ENCODE data around the gene KCTD6. TPM values are rescaled to one million over a fixed set of nuclear protein-coding genes. Genes with fewer than 3 reads are reported as not detected.

KCTD6 gene
- total RNA-seq, 2 experiments from 2014 or later = 9.7 to 10.0 TPM

DNA sequence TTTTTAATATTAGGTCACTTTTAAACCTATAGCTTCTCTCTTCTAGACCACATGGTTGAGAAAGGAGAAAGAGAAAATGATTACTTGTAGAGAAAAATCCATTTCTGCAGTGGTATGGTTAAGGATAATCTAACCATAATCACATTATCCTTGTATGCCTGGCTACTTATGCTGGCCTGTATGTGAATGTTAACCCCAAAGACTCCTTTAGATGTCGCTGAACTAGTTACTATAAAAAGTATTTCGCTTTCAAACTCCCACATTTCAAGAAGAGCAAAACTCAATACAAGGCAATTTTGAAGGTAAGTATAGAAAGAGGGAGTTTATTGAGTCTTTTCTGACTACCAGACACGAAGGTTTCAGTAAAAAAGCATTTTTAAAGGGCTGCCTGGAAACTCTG is 2.2 kb downstream of the KCTD6 start:
- Mint-ChIP-seq H3K36me3 (peaks cover 3% of the 10 kb centered on the region), H3K4me1 (peaks cover 17% of the 10 kb centered on the region), H3K4me3 (no peak overlapping the region), H3K27ac (no peak overlapping the region), H3K9me3 (no peaks in the 10 kb centered on the region), H3K27me3 (peaks cover 26% of the 10 kb centered on the region)
- no peak for ATAC-seq (ENCODE audit: low read depth)
- POLR2A ChIA-PET = no interaction called here
- no peak for DNase-seq

DNA sequence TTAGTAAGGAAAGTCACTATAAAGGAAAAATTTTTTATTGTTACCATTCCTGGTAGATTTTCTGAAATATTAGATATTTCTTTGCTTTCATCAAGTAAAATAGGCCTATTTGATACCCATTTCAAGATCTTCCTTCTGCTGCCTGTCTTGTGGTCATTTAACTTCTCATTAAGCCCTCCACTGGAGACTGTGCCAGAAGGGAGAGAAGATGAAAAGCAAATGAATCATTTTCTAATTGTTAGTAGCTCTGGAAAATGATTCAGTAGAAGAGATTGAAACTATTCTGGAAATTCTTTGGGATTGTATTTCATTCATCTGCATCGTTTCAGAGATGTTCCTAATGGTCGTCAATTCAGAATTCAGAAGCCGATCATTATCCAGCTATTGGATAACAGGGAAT is 3.2 kb downstream of the KCTD6 start:
- DNase-seq = no peak
- POLR2A ChIA-PET = no interaction called here
- Mint-ChIP-seq H3K9me3 (no peaks in the 10 kb centered on the region), H3K36me3 (peaks cover 7% of the 10 kb centered on the region), H3K4me3 (no peak overlapping the region), H3K27me3 (peaks cover 18% of the 10 kb centered on the region), H3K27ac (no peak overlapping the region), H3K4me1 (peaks cover 17% of the 10 kb centered on the region)
- no peak for ATAC-seq (ENCODE audit: low read depth)

- no peak overlapping the region for H3K4me3 Mint-ChIP-seq
- POLR2A ChIA-PET = no interaction called here
- no peaks in the 10 kb centered on the region for H3K9me3 Mint-ChIP-seq
- no peak for DNase-seq
- H3K4me1 Mint-ChIP-seq = peaks cover 16% of the 10 kb centered on the region
- H3K27me3 Mint-ChIP-seq = peaks cover 11% of the 10 kb centered on the region
- ATAC-seq (ENCODE audit: low read depth) = no peak
- peaks cover 9% of the 10 kb centered on the region for H3K36me3 Mint-ChIP-seq
- H3K27ac Mint-ChIP-seq = no peak overlapping the region
These were observed 4.4 kb downstream of the KCTD6 start for GRCh38 chr3:58496206-58496857.

- no peak for DNase-seq
- Mint-ChIP-seq H3K36me3 (peaks cover 10% of the 10 kb centered on the region), H3K9me3 (no peaks in the 10 kb centered on the region), H3K4me3 (no peak overlapping the region), H3K27ac (no peak overlapping the region), H3K4me1 (peaks cover 14% of the 10 kb centered on the region), H3K27me3 (peaks cover 9% of the 10 kb centered on the region)
- POLR2A ChIA-PET = no interaction called here
- ATAC-seq (ENCODE audit: low read depth) = no peak
These were observed 5.2 kb downstream of the KCTD6 start for GRCh38 chr3:58497097-58497496.

GRCh38 chr3:58502872-58503271 is 11.0 kb downstream of the KCTD6 start:
- Mint-ChIP-seq H3K27me3 (no peaks in the 10 kb centered on the region), H3K4me3 (no peak overlapping the region), H3K36me3 (peaks cover 10% of the 10 kb centered on the region), H3K27ac (no peak overlapping the region), H3K4me1 (no peaks in the 10 kb centered on the region), H3K9me3 (no peaks in the 10 kb centered on the region)
- DNase-seq (no peak), ATAC-seq (ENCODE audit: low read depth) (no peak)
- POLR2A ChIA-PET = no interaction called here

DNA sequence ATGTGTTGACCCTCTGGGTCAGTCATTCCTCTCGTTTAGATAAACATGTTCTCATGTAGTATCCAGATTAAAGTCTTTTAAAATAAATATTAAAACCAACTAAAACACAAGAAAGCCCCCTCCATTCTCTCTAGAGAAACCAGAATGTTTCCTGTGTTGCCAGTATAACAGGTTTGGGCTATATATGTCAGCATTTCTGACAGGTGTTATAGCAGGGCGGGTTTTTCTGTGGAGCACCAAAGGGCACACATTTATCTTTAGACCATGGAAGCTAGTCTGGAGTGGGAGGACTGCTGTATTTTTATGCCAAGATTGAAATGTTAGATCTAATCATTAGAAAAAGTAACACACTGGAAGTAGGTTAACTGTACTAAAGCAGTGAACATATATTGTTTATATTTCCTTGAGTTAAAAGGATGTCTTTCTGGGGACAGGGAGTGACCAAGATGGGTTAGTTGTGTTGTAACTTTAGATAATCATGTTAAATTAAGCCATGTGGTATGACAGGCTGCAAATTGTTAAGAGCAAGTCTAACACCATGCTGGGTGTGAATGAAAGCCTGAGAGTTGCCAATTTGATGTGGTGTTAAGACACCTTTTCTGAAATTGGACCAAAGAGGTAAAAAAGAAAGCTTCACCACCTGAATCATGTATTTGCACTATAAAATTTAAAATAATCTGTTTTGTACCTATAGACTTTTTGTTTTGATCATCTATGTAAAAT is 15.6 kb downstream of the KCTD6 start:
- no peaks in the 10 kb centered on the region for H3K27me3 Mint-ChIP-seq
- H3K27ac Mint-ChIP-seq = no peak overlapping the region
- no peaks in the 10 kb centered on the region for H3K9me3 Mint-ChIP-seq
- no peak for ATAC-seq (ENCODE audit: low read depth)
- no peak for DNase-seq
- POLR2A ChIA-PET = no interaction called here
- peaks cover 2% of the 10 kb centered on the region for H3K4me1 Mint-ChIP-seq
- H3K36me3 Mint-ChIP-seq = no peaks in the 10 kb centered on the region
- no peak overlapping the region for H3K4me3 Mint-ChIP-seq

GRCh38 chr3:58508437-58508836 is 16.5 kb downstream of the KCTD6 start:
- Mint-ChIP-seq H3K4me3 (no peak overlapping the region), H3K4me1 (peaks cover 2% of the 10 kb centered on the region), H3K9me3 (no peaks in the 10 kb centered on the region), H3K27ac (no peak overlapping the region), H3K36me3 (no peaks in the 10 kb centered on the region), H3K27me3 (no peaks in the 10 kb centered on the region)
- DNase-seq = no peak
- no peak for ATAC-seq (ENCODE audit: low read depth)
- POLR2A ChIA-PET = no interaction called here

- peaks cover 5% of the 10 kb centered on the region for H3K27me3 Mint-ChIP-seq
- no peaks in the 10 kb centered on the region for H3K36me3 Mint-ChIP-seq
- ATAC-seq (ENCODE audit: low read depth) = no peak
- no peak overlapping the region for H3K4me3 Mint-ChIP-seq
- POLR2A ChIA-PET = no interaction called here
- no peak for DNase-seq
- no peaks in the 10 kb centered on the region for H3K9me3 Mint-ChIP-seq
- H3K27ac Mint-ChIP-seq = no peak overlapping the region
- H3K4me1 Mint-ChIP-seq = no peaks in the 10 kb centered on the region
These were observed 22.5 kb downstream of the KCTD6 start for GRCh38 chr3:58514405-58514804.

DNA sequence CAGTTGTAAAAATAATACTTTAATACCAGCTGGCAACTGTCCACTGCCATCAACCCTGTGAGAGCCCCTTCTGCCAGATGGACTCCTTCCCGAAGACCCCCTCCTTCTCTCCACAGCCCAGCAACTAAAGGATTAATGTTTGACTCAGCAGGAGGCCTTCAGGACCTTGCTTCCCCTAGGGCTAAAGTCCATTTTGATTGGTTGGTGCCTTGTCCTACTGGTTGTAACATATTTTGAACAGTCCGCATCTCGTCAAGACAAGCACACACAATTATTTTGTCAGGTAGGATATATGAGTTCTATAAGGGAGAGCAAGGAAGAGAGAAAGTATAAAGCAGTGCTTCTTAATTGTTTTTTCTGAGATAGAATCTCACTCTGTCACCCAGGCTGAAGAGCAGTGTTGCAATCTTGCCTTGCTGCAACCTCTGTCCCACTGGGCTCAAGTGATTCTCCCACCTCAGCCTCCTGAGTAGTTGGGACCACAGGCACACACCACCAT is 26.4 kb downstream of the KCTD6 start:
- POLR2A ChIA-PET = no interaction called here
- ATAC-seq (ENCODE audit: low read depth) (no peak), DNase-seq (no peak)
- Mint-ChIP-seq H3K4me3 (no peak overlapping the region), H3K27me3 (peaks cover 5% of the 10 kb centered on the region), H3K36me3 (no peaks in the 10 kb centered on the region), H3K9me3 (no peaks in the 10 kb centered on the region), H3K27ac (no peak overlapping the region), H3K4me1 (no peaks in the 10 kb centered on the region)

GRCh38 chr3:58519668-58520402 is 27.9 kb downstream of the KCTD6 start:
- H3K9me3 Mint-ChIP-seq = no peaks in the 10 kb centered on the region
- no peaks in the 10 kb centered on the region for H3K36me3 Mint-ChIP-seq
- no peak for DNase-seq
- peaks cover 5% of the 10 kb centered on the region for H3K27me3 Mint-ChIP-seq
- no peak overlapping the region for H3K4me3 Mint-ChIP-seq
- ATAC-seq (ENCODE audit: low read depth) = no peak
- no peaks in the 10 kb centered on the region for H3K4me1 Mint-ChIP-seq
- H3K27ac Mint-ChIP-seq = no peak overlapping the region
- POLR2A ChIA-PET = no interaction called here

- H3K9me3 Mint-ChIP-seq = no peaks in the 10 kb centered on the region
- POLR2A ChIA-PET = no interaction called here
- H3K36me3 Mint-ChIP-seq = no peaks in the 10 kb centered on the region
- no peak overlapping the region for H3K27ac Mint-ChIP-seq
- no peak for ATAC-seq (ENCODE audit: low read depth)
- H3K27me3 Mint-ChIP-seq = peaks cover 2% of the 10 kb centered on the region
- no peak for DNase-seq
- no peaks in the 10 kb centered on the region for H3K4me1 Mint-ChIP-seq
- no peak overlapping the region for H3K4me3 Mint-ChIP-seq
These were observed 28.8 kb downstream of the KCTD6 start for GRCh38 chr3:58520403-58521335.

DNA sequence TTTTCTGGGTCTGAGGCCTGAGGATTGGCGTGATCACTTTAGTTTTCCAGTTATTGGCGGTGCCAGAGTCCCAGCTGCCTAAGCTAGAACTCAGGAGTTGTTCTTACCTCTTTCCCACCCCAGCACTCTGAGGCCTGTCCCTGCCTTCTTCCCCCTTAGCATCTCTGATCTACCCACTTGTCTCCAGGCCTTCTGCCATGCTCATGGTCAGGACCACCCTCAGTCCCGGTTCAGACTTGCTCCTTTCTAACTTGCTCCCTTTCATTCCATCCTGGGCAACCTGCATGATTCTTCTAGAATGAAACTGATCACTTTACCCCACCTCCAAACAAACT is 29.4 kb downstream of the KCTD6 start:
- Mint-ChIP-seq H3K4me3 (no peak overlapping the region), H3K27me3 (peaks cover 2% of the 10 kb centered on the region), H3K36me3 (no peaks in the 10 kb centered on the region), H3K27ac (no peak overlapping the region), H3K4me1 (no peaks in the 10 kb centered on the region), H3K9me3 (no peaks in the 10 kb centered on the region)
- ATAC-seq (ENCODE audit: low read depth) (no peak), DNase-seq (no peak)
- POLR2A ChIA-PET = no interaction called here

GRCh38 chr3:58521917-58522631 is 30.2 kb downstream of the KCTD6 start:
- H3K36me3 Mint-ChIP-seq = no peaks in the 10 kb centered on the region
- peaks cover 2% of the 10 kb centered on the region for H3K27me3 Mint-ChIP-seq
- H3K9me3 Mint-ChIP-seq = no peaks in the 10 kb centered on the region
- no peaks in the 10 kb centered on the region for H3K4me1 Mint-ChIP-seq
- H3K27ac Mint-ChIP-seq = no peak overlapping the region
- DNase-seq (no peak), ATAC-seq (ENCODE audit: low read depth) (no peak)
- POLR2A ChIA-PET = no interaction called here
- H3K4me3 Mint-ChIP-seq = no peak overlapping the region
